ENCODE measurements around the gene TMEM132D.

The TMEM132D gene

DNA sequence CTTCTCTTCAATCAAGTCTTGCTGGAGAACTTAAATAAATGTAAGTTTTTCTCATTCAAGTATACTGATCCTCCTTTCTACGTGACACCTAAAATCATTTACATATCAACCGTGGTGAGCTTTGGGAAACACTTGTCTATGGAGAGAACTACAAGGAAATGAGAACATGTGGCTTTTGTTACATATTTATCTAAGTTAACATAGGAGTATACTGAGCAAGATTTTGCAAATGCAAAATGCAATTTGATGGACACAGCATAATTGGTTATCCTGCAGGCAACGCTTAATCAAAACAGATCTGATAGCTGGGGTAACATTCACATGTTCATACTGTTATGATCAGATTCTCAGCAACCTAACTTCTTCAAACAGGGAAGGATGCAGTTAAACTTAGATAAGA is 376.3 kb downstream of the TMEM132D start:
- no peak for DNase-seq

- DNase-seq, result no peak
Observed at GRCh38 chr12:129523621-129524020, 380.2 kb downstream of the TMEM132D start.

DNA sequence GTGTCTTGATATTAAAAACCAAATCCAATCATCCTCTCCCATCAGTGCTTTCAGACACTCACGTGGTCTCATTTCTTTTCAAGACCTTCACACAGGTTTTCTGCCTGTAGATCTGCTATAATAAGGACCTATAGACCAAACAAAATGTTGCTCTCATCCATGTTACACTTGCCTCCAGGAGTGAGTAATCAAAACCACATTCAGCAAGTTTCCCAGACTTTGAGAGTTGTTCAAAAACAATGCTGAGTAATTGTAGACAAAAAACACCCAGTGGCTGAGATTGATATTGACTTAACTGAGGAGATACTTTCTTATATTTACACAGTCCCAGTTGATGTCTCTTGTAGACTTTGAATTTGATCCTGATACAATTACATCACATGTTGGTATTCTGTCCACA is 383.1 kb downstream of the TMEM132D start:
- DNase-seq, result no peak

GRCh38 chr12:129503802-129504201 is 400.0 kb downstream of the TMEM132D start:
- no peak for DNase-seq

DNA sequence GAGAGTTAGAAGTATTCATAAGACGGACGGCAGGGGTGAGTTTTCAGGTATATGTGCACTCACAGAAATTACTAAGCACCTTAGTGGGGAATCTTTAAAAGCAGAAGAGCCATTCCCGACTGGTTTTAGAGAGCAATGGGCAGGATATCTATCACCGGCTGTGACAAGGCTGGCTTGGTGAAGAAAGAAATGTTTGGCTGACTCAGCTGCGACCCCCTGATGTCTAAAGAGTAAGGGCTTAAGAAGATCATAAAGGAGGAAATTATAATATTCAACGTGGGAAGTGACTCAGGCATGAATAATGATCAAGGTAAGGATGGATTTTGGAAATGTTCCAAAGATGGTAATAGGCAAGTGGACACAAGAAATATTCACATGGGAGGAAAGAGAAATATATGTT is 407.6 kb downstream of the TMEM132D start:
- DNase-seq, result no peak

GRCh38 chr12:129494766-129495165 is 409.1 kb downstream of the TMEM132D start:
- no peak for DNase-seq

DNA sequence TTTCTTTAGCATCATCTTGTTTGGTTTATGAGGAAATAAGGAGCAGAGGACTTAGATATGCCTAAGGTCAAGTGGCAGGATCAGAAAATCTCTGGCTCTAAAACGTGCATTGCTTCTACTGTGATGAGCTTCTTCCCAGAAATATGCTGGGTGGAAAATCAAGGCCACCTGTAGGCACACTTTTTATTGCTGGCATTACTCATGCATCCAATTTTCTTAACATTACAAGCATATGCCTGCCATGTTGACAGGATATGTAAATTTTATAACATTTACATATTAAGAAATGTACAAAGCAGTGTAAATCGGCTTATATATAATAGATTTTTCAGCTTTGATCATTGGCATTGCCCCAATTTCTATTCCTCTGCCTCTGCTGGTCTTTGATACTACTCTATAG is 409.6 kb downstream of the TMEM132D start:
- no peak for DNase-seq

- DNase-seq, result no peak
Observed at GRCh38 chr12:129489100-129489676, 414.6 kb downstream of the TMEM132D start.

- no peak for DNase-seq
Observed at GRCh38 chr12:129486931-129487330, 416.9 kb downstream of the TMEM132D start.

DNA sequence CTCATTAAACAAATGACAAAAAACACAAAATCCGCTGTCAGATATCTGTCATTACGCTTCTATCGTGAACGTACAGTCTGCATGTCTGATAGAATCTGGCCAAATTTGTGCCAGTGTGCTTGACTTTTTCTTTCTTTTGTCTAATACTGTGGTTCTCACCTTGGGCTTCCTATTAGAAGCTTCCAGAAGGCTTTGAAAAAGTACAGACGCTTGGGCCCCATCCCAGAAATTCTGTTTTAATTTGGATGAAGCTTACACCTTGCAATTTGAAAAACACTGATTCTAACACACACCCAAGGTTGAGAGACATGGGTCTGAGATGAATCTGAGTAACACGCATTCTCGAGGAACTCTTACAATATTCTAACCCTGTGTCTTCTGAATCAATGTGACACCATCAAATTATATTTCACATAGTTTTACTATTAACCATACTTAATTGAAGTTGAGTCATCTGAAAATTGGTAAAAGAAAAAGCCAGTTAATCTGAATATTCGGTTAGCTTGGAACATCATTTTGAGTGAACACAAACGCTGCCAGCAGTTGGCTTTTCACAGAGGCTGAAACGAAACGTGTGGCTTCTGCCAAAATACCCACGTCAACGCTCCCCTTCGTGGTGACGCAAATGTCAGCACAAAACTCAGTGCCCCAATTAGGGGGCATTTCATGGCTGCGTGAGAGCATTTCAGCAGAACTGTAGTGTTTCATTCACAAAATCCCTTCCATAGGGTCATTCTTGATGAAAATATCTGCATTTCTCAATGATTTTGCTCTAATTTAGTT is 420.5 kb downstream of the TMEM132D start:
- DNase-seq, result no peak

DNA sequence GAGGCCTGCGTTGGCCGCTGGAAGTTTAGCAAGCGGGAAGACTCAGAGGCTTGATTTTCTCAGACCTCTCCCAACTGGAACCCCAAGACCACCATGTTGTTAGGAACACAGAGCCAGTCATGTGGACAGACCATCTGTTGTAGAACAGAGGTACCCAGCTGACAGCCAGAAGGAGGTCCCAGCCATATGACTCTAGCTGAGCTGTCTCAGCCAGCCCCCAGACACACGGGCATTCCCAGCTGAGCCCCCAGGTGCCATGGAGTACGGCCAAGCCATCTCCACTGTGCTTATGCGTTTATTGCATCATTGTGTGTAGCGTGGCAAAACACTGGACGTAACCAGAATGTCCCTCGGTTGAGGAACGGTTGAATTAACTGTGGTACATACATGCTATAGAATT is 421.9 kb downstream of the TMEM132D start:
- no peak for DNase-seq

DNA sequence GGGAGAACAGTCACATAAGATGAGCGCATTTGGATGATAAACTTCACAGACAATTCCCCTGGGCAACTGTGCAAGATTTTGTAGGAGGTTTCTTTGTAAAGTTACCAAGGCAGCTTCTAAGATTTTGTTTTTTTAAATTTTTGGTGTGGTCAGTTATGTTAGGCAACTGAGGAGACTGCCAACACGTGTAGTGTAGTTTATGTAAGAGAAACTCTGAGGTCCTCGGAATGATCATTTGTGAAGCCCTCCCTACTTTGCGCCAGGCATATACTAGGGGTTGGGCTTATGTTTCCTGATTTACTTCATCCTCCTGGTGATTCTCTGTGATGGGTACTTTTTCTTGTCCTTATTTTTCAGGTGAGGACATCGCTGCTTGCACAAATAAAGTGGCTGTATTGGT is 433.6 kb downstream of the TMEM132D start:
- DNase-seq, result no peak

DNA sequence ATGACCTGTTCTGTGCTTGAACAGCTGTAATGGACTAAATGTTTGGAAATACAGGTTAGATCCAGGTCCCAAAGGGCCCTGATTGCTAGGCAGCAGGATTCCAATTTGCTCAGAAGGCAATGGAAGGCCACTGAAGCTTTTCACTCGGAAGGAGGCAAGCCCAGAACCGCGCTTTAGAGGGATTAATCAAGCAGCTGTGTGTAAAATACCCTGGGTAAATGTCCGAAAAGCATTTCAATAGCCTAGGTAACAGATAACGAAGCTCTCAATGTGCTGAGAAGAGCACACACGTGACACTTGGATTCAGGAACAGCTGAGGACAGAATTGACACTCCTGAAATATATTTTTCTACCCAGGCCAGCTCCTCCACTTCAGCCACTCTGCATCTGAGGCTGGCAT is 436.1 kb downstream of the TMEM132D start:
- DNase-seq, result no peak

GRCh38 chr12:129467289-129467688 is 436.5 kb downstream of the TMEM132D start:
- no peak for DNase-seq

DNA sequence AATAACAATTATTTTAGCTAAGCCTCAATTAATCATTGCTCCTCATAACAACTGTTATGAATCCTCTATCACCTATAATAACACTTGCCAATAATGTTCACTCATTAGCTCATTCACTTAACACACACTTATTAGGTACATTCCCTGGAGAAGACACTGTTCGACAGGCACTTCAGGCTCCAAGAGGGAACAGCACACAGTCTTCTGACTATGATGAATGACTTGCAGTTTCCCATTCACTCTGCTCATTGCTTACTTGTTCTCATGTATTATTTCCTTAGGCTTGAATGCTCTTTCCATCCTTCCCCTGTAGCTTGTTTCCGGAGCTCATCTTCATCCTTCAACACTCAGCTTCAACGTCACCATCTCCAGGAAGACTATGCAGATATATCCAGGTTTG is 437.3 kb downstream of the TMEM132D start:
- DNase-seq, result no peak

GRCh38 chr12:129459886-129460285 is 443.9 kb downstream of the TMEM132D start:
- DNase-seq, result no peak

GRCh38 chr12:129446696-129447095 is 457.1 kb downstream of the TMEM132D start:
- DNase-seq, result no peak

DNA sequence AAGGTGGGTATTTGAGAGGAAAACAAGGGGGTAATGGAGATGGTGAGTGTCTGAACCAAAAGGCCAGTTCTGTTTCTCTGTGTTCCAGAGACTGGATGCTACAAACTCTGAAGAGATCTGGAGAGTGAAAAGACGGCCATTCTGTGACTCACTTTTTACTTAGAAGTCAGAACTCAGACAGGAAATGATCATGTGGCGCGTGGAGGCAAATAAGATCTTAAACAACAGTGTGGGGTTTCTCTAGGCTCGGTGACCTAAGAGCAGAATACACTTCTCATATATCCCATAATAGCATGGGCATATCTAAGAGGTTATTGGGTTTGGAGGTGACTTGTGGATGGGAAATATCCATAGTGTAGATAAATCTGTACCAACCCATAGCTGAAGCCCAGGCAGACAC is 463.5 kb downstream of the TMEM132D start:
- DNase-seq, result no peak

- DNase-seq, result no peak
Observed at GRCh38 chr12:129434790-129435189, 469.0 kb downstream of the TMEM132D start.

DNA sequence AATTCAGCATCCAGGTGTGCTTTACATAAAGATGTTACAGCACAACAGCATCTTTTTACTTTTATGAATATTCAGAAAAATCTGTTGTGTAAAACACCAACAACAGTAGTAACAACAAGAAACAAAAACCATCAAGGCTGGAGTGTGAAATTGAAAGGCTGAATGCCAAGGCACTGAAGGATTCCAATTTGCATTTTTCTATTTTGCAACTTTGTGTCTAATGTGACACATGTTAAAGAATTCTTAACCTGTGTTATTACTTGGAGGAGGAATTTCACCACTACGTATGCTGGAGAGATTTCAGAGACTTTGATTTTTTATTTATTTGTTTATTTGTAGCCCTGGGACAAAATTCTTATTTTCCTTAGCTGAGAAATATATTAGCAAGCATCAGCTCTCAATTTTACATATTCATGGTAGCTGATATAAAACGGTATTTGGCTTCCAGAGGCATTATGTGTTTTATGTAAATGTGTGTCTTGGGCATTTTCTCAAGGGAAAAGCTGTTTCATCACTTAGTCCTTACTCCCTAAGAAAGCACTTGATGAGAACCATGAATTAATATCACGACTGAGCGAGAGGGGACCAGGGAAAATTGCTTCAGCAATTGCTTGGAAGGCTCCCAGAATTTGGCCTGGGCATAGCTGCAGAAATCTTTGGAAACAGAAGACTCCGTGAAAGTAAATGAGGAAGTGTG is 475.4 kb downstream of the TMEM132D start:
- no peak for DNase-seq

DNA sequence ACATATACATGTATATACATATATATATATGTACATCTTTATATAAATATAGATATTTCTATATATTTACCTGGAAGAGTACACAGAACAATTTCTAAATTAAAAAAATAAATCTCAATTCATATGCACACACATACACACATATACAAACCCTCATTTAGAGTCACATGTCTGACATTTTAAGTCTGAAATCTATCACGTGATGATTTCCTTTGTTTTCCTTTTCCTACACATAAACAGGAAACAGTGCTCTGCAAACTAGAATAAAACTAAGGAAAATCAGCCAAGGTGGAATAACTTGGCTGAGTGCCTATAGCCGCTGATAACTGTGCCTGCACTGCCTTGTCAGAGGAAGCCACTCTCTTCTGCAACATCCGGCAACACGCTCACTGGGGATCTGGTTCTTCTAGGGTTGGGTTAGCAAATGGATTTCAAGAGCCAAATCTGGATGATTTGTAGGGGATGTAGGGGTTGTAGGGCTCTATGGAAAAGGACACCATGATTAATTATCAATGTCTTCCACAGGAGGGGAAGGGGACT is 480.7 kb downstream of the TMEM132D start:
- DNase-seq, result no peak

DNA sequence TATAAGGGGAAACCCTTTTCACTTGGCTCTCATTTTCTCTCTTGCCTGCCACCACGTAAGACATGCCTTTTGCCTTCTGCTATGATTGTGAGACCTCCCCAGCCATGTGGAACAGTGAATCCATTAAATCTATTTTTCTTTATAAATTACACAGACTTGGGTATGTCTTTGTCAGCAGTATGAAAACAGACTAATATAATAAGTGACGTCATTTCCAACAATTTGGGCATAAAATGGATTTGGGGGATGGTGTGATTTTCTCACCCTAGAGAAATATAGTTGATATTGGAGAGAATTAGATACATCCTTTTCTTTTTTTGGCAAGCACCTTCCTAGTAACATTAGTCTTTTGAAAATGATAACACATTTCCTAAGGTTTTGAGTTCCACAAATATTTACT is 490.5 kb downstream of the TMEM132D start:
- no peak for DNase-seq

DNA sequence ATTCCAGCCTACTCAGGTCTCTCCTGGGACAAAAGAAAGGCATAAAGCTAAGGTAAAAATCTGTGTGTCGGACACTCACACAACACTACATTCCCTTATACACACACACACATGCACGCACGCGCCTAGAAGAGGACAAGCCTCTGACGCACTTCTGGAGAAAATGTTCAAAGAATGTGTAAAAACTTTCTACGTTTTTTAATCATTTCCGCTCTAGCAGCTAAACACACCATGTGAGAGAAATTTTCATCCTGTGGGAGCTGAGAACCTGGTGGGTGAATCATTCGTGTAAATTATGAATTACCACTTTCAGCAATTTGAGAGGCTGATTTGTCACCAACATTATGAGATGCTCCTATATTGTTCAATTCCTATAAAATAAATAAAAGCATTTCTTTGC is 494.5 kb downstream of the TMEM132D start:
- DNase-seq, result no peak

DNA sequence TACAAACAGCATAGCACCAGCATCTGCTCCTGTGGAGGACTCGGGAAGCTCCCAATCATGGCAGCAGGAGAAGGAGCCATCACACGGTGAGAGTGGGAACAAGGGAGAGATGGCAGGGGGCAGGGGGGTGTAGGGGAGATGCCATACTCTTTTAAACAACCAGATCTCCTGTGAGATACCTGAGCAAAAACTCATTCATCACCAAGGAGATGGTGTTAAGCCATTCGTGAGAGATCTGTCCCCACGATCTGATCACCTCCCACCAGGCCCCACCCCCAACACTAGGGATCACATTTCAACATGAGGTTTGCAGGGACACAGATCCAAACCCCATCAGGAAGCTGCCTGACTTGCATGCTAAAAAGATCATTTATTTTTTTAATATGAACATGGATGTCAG is 499.3 kb downstream of the TMEM132D start:
- no peak for DNase-seq

Measured in NCI-H226 (cell line).